BLaER1 treated with 17β-estradiol and CSF1 and Interleukin-3, amounts not matched to agents 10 nM and 100 nM (cell line): ENCODE data around the gene BICD2.

ENCODE experiments used
- H3K27ac ChIP-seq, 11 experiments: shearing (Covaris generic); formaldehyde crosslinking; 2 replicates each; pipeline ENCODE4 v1.8.1; 2022
- H3K27me3 ChIP-seq, 11 experiments: shearing (Covaris generic); formaldehyde crosslinking; 2 replicates each; pipeline ENCODE4 v1.8.1; 2022
- H3K36me3 ChIP-seq, 11 experiments: shearing (Covaris generic); formaldehyde crosslinking; 2 replicates each; pipeline ENCODE4 v1.8.1; 2022
- H3K4me1 ChIP-seq, 10 experiments: shearing (Covaris generic); formaldehyde crosslinking; 2 replicates each; pipeline ENCODE4 v1.8.1; 2022
- H3K4me2 ChIP-seq, 11 experiments: shearing (Covaris generic); formaldehyde crosslinking; 2 replicates each; pipeline ENCODE4 v1.8.1; 2022
- H3K4me3 ChIP-seq, 10 experiments: shearing (Covaris generic); formaldehyde crosslinking; 2 replicates each; pipeline ENCODE4 v1.8.1; 2022
- H3K9ac ChIP-seq, 11 experiments: shearing (Covaris generic); formaldehyde crosslinking; 2 replicates each; pipeline ENCODE4 v1.8.1; 2022
- H3K9me3 ChIP-seq, 11 experiments: shearing (Covaris generic); formaldehyde crosslinking; replicated peaks in 1 of 11; 2 replicates each; pipeline ENCODE4 v1.8.1; 2022
- H4K20me1 ChIP-seq, 11 experiments: shearing (Covaris generic); formaldehyde crosslinking; 2 replicates each; pipeline ENCODE4 v1.8.1; 2022
- Cebpa-rat ChIP-seq, 11 experiments: shearing (Covaris generic); IDR thresholded peaks; 2 replicates each; pipeline ENCODE4 v1.8.1; 2022

BICD2 gene

GRCh38 chr9:92739346-92739970 is 25.2 kb downstream of the BICD2 start:
- peaks cover 39 to 99% (median 63%) of the 10 kb centered on the region in 11 experiments for H4K20me1 ChIP-seq
- no peaks in the 10 kb centered on the region for H3K27me3 ChIP-seq
- H3K36me3 ChIP-seq, result peaks cover 0 to 16% (median 3%) of the 10 kb centered on the region in 11 experiments; a peak in 6 of 22 replicates
- H3K27ac ChIP-seq, result peak overlapping the region; percentile 57 to 94 (median 85); a peak in 21 of 22 replicates
- H3K4me2 ChIP-seq, result peak overlapping the region; percentile 66 to 96 (median 86)
- H3K9me3 ChIP-seq, result 0 out of 22 replicates have a peak, but pooled peaks cover 0 to 5% (median 0%) of the 10 kb centered on the region in 11 experiments
- H3K4me3 ChIP-seq, result 0 out of 20 replicates have a peak overlapping the region, but pooled peaks of 2 of the 10 experiments have one; percentile 26 to 44
- peak overlapping the region; percentile 18 to 78 (median 66); a peak in 15 of 22 replicates for H3K9ac ChIP-seq
- no peak for TF ChIP-seq Cebpa-rat (IDR thresholded peaks at IDR 0.05)
- peaks cover 70 to 93% (median 87%) of the 10 kb centered on the region in 10 experiments for H3K4me1 ChIP-seq

- Histone ChIP-seq H3K4me2 (peak overlapping the region in 9 of 11 experiments; percentile 78 to 96 (median 89); a peak in 9 of 22 replicates), H3K4me1 (peaks cover 70 to 90% (median 82%) of the 10 kb centered on the region in 10 experiments)
Measured at GRCh38 chr9:92738661-92739081, 26.0 kb downstream of the BICD2 start.

GRCh38 chr9:92737611-92738299 is 26.9 kb downstream of the BICD2 start:
- H3K4me3 ChIP-seq, result no peak overlapping the region
- 0 out of 22 replicates have a peak, but pooled peaks cover 0 to 5% (median 0%) of the 10 kb centered on the region in 11 experiments for H3K9me3 ChIP-seq
- TF ChIP-seq Cebpa-rat (IDR thresholded peaks at IDR 0.05), result no peak
- H3K4me2 ChIP-seq, result peak overlapping the region in 6 of 11 experiments; percentile 18 to 96 (median 63); a peak in 10 of 22 replicates
- H3K36me3 ChIP-seq, result peaks cover 0 to 12% (median 7%) of the 10 kb centered on the region in 11 experiments; a peak in 11 of 22 replicates
- peaks cover 43 to 99% (median 62%) of the 10 kb centered on the region in 11 experiments for H4K20me1 ChIP-seq
- no peaks in the 10 kb centered on the region for H3K27me3 ChIP-seq
- peaks cover 64 to 86% (median 77%) of the 10 kb centered on the region in 10 experiments for H3K4me1 ChIP-seq
- peak overlapping the region in 6 of 11 experiments; percentile 0 to 94 (median 88); a peak in 6 of 22 replicates for H3K27ac ChIP-seq
- H3K9ac ChIP-seq, result no peak overlapping the region

More at GRCh38 chr9:92738661-92739081, 26.0 kb downstream of the BICD2 start:
- Histone ChIP-seq H3K27ac (peak overlapping the region in 10 of 11 experiments; percentile 57 to 94 (median 86); a peak in 18 of 22 replicates), H3K4me3 (no peak overlapping the region), H3K9ac (peak overlapping the region in 3 of 11 experiments; percentile 12 to 76 (median 19); a peak in 1 of 22 replicates), H3K9me3 (0 out of 22 replicates have a peak, but pooled peaks cover 0 to 5% (median 0%) of the 10 kb centered on the region in 11 experiments), H3K36me3 (peaks cover 0 to 12% (median 3%) of the 10 kb centered on the region in 11 experiments; a peak in 8 of 22 replicates), H3K27me3 (no peaks in the 10 kb centered on the region), H4K20me1 (peaks cover 39 to 99% (median 62%) of the 10 kb centered on the region in 11 experiments)
- no peak for TF ChIP-seq Cebpa-rat (IDR thresholded peaks at IDR 0.05)

GRCh38 chr9:92737216-92737606 is 27.4 kb downstream of the BICD2 start:
- H3K4me1 ChIP-seq, result peaks cover 64 to 86% (median 74%) of the 10 kb centered on the region in 10 experiments
- no peak for TF ChIP-seq Cebpa-rat (IDR thresholded peaks at IDR 0.05)
- peaks cover 44 to 99% (median 68%) of the 10 kb centered on the region in 11 experiments for H4K20me1 ChIP-seq

GRCh38 chr9:92736563-92737215 is 27.9 kb downstream of the BICD2 start:
- H4K20me1 ChIP-seq, result peaks cover 49 to 99% (median 73%) of the 10 kb centered on the region in 11 experiments
- H3K9ac ChIP-seq, result no peak overlapping the region
- H3K4me3 ChIP-seq, result no peak overlapping the region
- peaks cover 64 to 86% (median 74%) of the 10 kb centered on the region in 10 experiments for H3K4me1 ChIP-seq
- 0 out of 22 replicates have a peak overlapping the region, but pooled peaks of 4 of the 11 experiments have one; percentile 24 to 96 (median 58) for H3K4me2 ChIP-seq
- 0 out of 22 replicates have a peak, but pooled peaks cover 0 to 5% (median 0%) of the 10 kb centered on the region in 11 experiments for H3K9me3 ChIP-seq
- H3K27ac ChIP-seq, result no peak overlapping the region
- H3K27me3 ChIP-seq, result no peaks in the 10 kb centered on the region
- peaks cover 0 to 12% (median 7%) of the 10 kb centered on the region in 11 experiments; a peak in 11 of 22 replicates for H3K36me3 ChIP-seq
- TF ChIP-seq Cebpa-rat (IDR thresholded peaks at IDR 0.05), result no peak

More at GRCh38 chr9:92737216-92737606, 27.4 kb downstream of the BICD2 start:
- H3K4me2 ChIP-seq, result peak overlapping the region in 5 of 11 experiments; percentile 30 to 96 (median 89); a peak in 8 of 22 replicates
- H3K27ac ChIP-seq, result no peak overlapping the region
- no peaks in the 10 kb centered on the region for H3K27me3 ChIP-seq
- no peak overlapping the region for H3K9ac ChIP-seq
- H3K4me3 ChIP-seq, result no peak overlapping the region
- peaks cover 0 to 12% (median 7%) of the 10 kb centered on the region in 11 experiments; a peak in 11 of 22 replicates for H3K36me3 ChIP-seq
- H3K9me3 ChIP-seq, result 0 out of 22 replicates have a peak, but pooled peaks cover 0 to 5% (median 0%) of the 10 kb centered on the region in 11 experiments

GRCh38 chr9:92735636-92736562 is 28.7 kb downstream of the BICD2 start:
- H3K4me2 ChIP-seq, result peak overlapping the region in 8 of 11 experiments; percentile 6 to 55 (median 32); a peak in 10 of 22 replicates
- H4K20me1 ChIP-seq, result peaks cover 57 to 99% (median 81%) of the 10 kb centered on the region in 11 experiments
- no peaks in the 10 kb centered on the region for H3K27me3 ChIP-seq
- no peak overlapping the region for H3K4me3 ChIP-seq
- 0 out of 22 replicates have a peak, but pooled peaks cover 0 to 5% (median 0%) of the 10 kb centered on the region in 11 experiments for H3K9me3 ChIP-seq
- no peak for TF ChIP-seq Cebpa-rat (IDR thresholded peaks at IDR 0.05)
- peak overlapping the region in 2 of 11 experiments; percentile 5 to 27; a peak in 1 of 22 replicates for H3K27ac ChIP-seq
- peaks cover 64 to 86% (median 74%) of the 10 kb centered on the region in 10 experiments for H3K4me1 ChIP-seq
- no peak overlapping the region for H3K9ac ChIP-seq
- H3K36me3 ChIP-seq, result peaks cover 0 to 19% (median 7%) of the 10 kb centered on the region in 11 experiments; a peak in 13 of 22 replicates
